HepG2 (cell line): ENCODE results near the gene ABHD15. TPM values are rescaled to one million over a fixed set of nuclear protein-coding genes. Genes with fewer than 3 reads are reported as not detected.
A peak's percentile ranks its signal among the peaks of the same experiment; 100 is the strongest.

ENCODE experiments used
- DBP ChIP-seq: sonication (generic); formaldehyde crosslinking; IDR thresholded peaks from 2 replicates; pipeline ENCODE4 v1.4.0; 2020; ENCODE audit warnings: missing genetic modification reagents; ENCODE audit errors: not compliant biosample characterization
- DRAP1 ChIP-seq: IDR thresholded peaks from 2 replicates; pipeline ENCODE4 v1.6.1; 2016; ENCODE audit warnings: missing genetic modification reagents, missing compliant biosample characterization
- FOXA3 ChIP-seq: IDR thresholded peaks from 2 replicates; pipeline ENCODE4 v1.6.1; 2016; ENCODE audit warnings: missing genetic modification reagents, missing compliant biosample characterization
- FOXP1 ChIP-seq, 2 experiments: fragments of 450-650 bp in 1 of 2; IDR thresholded peaks; 2 replicates each; pipeline ENCODE4 v1.6.1; 2017 to 2018; ENCODE audit warnings: antibody characterized with exemption in 1 of 2
- GLI4 ChIP-seq: sonication (generic); formaldehyde crosslinking; IDR thresholded peaks from 2 replicates; pipeline ENCODE4 v1.5.1; 2020; ENCODE audit warnings: missing genetic modification reagents, mild to moderate bottlenecking, moderate library complexity, borderline replicate concordance
- GTF2F1 ChIP-seq: fragments of 150-350 bp; IDR thresholded peaks from 2 replicates; pipeline ENCODE4 v1.6.1; 2014; ENCODE audit warnings: low read length
- IKZF4 ChIP-seq: sonication (generic); formaldehyde crosslinking; IDR thresholded peaks from 2 replicates; pipeline ENCODE4 v1.5.1; 2020; ENCODE audit warnings: borderline replicate concordance, mild to moderate bottlenecking, low read depth, missing genetic modification reagents; ENCODE audit errors: not compliant biosample characterization
- IRF2 ChIP-seq: IDR thresholded peaks from 2 replicates; pipeline ENCODE4 v1.6.1; 2018; ENCODE audit warnings: missing genetic modification reagents, missing compliant biosample characterization
- PBX3 ChIP-seq: sonication (generic); formaldehyde crosslinking; IDR thresholded peaks from 2 replicates; pipeline ENCODE4 v1.8.1; 2023; ENCODE audit warnings: missing genetic modification reagents, inconsistent platforms, borderline replicate concordance
- RBFOX2 ChIP-seq: fragments of 200-400 bp; formaldehyde crosslinking; IDR thresholded peaks from 2 replicates; pipeline ENCODE4 v1.6.1; 2017; ENCODE audit warnings: low read depth, mild to moderate bottlenecking, low read length
- RBM39 ChIP-seq: fragments of 200-400 bp; formaldehyde crosslinking; IDR thresholded peaks from one replicate; pipeline ENCODE4 v1.6.1; 2018; ENCODE audit warnings: antibody characterized with exemption, mild to moderate bottlenecking, low read depth, low read length; ENCODE audit not compliant: poor library complexity, severe bottlenecking
- TBP ChIP-seq: sonication (generic); formaldehyde crosslinking; IDR thresholded peaks from 2 replicates; pipeline ENCODE4 v1.5.0; 2020; ENCODE audit warnings: missing genetic modification reagents
- TOE1 ChIP-seq: sonication (generic); formaldehyde crosslinking; IDR thresholded peaks from 2 replicates; pipeline ENCODE4 v1.4.0; 2020; ENCODE audit warnings: mild to moderate bottlenecking, missing genetic modification reagents
- ZBTB14 ChIP-seq: sonication (generic); formaldehyde crosslinking; IDR thresholded peaks from 2 replicates; pipeline ENCODE4 v1.4.0; 2020; ENCODE audit warnings: missing genetic modification reagents
- ZBTB37 ChIP-seq: sonication (generic); formaldehyde crosslinking; IDR thresholded peaks from 2 replicates; pipeline ENCODE4 v1.4.0; 2020; ENCODE audit warnings: mild to moderate bottlenecking, missing genetic modification reagents
- ZFP37 ChIP-seq: sonication (generic); formaldehyde crosslinking; IDR thresholded peaks from 2 replicates; pipeline ENCODE4 v1.4.0; 2020; ENCODE audit warnings: missing genetic modification reagents, borderline replicate concordance
- ZNF3 ChIP-seq: IDR thresholded peaks from 2 replicates; pipeline ENCODE4 v1.7.0; 2017; ENCODE audit warnings: inconsistent platforms
- ZNF446 ChIP-seq: sonication (generic); formaldehyde crosslinking; IDR thresholded peaks from 2 replicates; pipeline ENCODE4 v1.5.0; 2020; ENCODE audit warnings: mild to moderate bottlenecking, missing genetic modification reagents
- ZNF713 ChIP-seq: sonication (generic); formaldehyde crosslinking; IDR thresholded peaks from 2 replicates; pipeline ENCODE4 v1.4.0; 2020; ENCODE audit warnings: mild to moderate bottlenecking, missing genetic modification reagents
- ZNF879 ChIP-seq: sonication (generic); formaldehyde crosslinking; IDR thresholded peaks from 2 replicates; pipeline ENCODE4 v1.8.1; 2023; ENCODE audit warnings: missing genetic modification reagents
- ZSCAN21 ChIP-seq: sonication (generic); formaldehyde crosslinking; IDR thresholded peaks from 2 replicates; pipeline ENCODE4 v1.8.0; 2022; ENCODE audit warnings: mild to moderate bottlenecking, missing genetic modification reagents, moderate library complexity, borderline replicate concordance
- polyA plus RNA-seq, 8 experiments: library from polyadenylated mRNA; depleted of rRNA in 3 of 8; stranded (reverse) in 7 of 8; unstranded in 1 of 8; fragments of >200 nt; fragmentation: Illumina TruSeq in 4 of 8; extraction: Trizol in 4 of 8; gene quantifications; 2 replicates each; pipeline versions ENCODE4 v1.2.1 to v1.2.3, GENCODE V29; 2011 to 2016; ENCODE audit warnings: low read depth in 4 of 8, missing spikeins in 1 of 8, mixed read lengths in 1 of 8; ENCODE audit not compliant: insufficient read depth in 1 of 8
- total RNA-seq, 5 experiments: library from RNA; depleted of rRNA; stranded (reverse); fragments of >200 nt; fragmentation: Illumina TruSeq; extraction: Trizol; gene quantifications; 2 replicates each; pipeline ENCODE4 v1.2.3, GENCODE V29; 2016; ENCODE audit warnings: low read depth in 1 of 5
- TF ChIP-seq, protein P1 (sequence below): fragments of 450-650 bp; IDR thresholded peaks from 2 replicates; pipeline ENCODE4 v1.6.1; 2017; ENCODE audit warnings: mild to moderate bottlenecking

Gene ABHD15
- total and polyA plus RNA-seq, 2 of the 13 experiments (the other 11 are each of a cell fraction or from before 2014, with no cell fraction given): 2.4 to 7.7 TPM

DNA sequence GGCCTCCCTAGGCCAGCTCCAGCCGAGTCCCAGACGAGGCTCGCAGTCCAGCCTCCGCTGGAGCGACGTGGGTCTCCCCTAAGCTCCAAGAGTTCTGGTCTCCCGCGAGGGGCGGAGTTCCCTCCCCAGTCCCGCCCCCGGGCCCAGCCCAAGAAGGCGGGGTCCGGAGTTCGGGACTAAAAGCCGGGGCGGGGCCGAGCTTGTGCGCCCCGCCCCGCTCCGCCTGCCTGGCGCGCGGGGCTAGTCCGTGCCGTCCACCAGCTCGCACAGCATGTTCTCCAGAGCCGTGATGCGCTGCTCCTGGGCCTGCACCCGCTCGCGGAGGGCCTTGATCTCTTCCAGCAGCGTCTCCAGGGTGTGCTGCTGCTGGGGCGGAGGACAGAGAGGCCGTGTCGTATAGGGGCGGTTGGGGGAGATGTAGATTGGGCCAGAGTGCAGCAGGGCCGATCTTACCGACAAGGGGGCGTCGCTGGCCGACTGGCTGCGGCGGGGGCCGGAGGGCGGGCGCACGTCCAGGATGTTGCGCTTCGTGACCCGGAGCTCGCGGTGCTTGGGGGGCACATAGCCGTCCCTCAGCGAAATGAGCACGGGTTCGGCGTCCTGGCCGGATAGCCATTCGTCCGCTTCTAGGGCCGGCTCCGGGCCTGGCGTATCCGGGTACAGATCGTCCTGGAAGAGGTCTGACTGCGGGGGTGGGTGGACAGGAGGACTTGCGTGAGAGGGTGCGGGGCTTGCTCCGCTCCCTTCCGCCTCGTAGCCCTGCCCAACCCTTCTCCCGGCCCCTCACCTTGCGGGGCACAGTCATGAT, 48.9 kb upstream of the ABHD15 start (continued):
- no peak for TF ChIP-seq ZFP37 (CRISPR knock-in tag)
- TF ChIP-seq, protein P1, sequence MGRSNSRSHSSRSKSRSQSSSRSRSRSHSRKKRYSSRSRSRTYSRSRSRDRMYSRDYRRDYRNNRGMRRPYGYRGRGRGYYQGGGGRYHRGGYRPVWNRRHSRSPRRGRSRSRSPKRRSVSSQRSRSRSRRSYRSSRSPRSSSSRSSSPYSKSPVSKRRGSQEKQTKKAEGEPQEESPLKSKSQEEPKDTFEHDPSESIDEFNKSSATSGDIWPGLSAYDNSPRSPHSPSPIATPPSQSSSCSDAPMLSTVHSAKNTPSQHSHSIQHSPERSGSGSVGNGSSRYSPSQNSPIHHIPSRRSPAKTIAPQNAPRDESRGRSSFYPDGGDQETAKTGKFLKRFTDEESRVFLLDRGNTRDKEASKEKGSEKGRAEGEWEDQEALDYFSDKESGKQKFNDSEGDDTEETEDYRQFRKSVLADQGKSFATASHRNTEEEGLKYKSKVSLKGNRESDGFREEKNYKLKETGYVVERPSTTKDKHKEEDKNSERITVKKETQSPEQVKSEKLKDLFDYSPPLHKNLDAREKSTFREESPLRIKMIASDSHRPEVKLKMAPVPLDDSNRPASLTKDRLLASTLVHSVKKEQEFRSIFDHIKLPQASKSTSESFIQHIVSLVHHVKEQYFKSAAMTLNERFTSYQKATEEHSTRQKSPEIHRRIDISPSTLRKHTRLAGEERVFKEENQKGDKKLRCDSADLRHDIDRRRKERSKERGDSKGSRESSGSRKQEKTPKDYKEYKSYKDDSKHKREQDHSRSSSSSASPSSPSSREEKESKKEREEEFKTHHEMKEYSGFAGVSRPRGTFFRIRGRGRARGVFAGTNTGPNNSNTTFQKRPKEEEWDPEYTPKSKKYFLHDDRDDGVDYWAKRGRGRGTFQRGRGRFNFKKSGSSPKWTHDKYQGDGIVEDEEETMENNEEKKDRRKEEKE: no peak
- TF ChIP-seq RBFOX2: peak; percentile 47
- TF ChIP-seq TBP (CRISPR knock-in tag): no peak
- TF ChIP-seq FOXP1 (IDR thresholded peaks at IDR 0.05): no peak
- TF ChIP-seq FOXP1 (CRISPR knock-in tag; IDR thresholded peaks at IDR 0.05): no peak
- no peak for TF ChIP-seq IRF2 (CRISPR knock-in tag)
- no peak for TF ChIP-seq GTF2F1
- TF ChIP-seq ZBTB37: no peak
- no peak for TF ChIP-seq ZNF713 (CRISPR knock-in tag)
- no peak for TF ChIP-seq ZBTB14 (CRISPR knock-in tag)
- no peak for TF ChIP-seq ZNF446
- no peak for TF ChIP-seq ZNF3 (CRISPR knock-in tag)
- no peak for TF ChIP-seq IKZF4
- TF ChIP-seq ZSCAN21 (CRISPR knock-in tag): 0 out of 2 replicates have a peak, but pooled peaks have one; percentile 25
- TF ChIP-seq FOXA3 (CRISPR knock-in tag): no peak
- no peak for TF ChIP-seq TOE1 (CRISPR knock-in tag)
- no peak for TF ChIP-seq DBP (CRISPR knock-in tag)
- peak; percentile 98 for TF ChIP-seq DRAP1 (CRISPR knock-in tag)
- 0 out of 2 replicates have a peak, but pooled peaks have one; percentile 68 for TF ChIP-seq ZNF879 (CRISPR knock-in tag)
- TF ChIP-seq GLI4: no peak
- TF ChIP-seq RBM39: peak; percentile 55
- TF ChIP-seq PBX3 (CRISPR knock-in tag): no peak
